Natural killer cell (primary cell): ENCODE data around the gene NEIL1. TPM values are rescaled to one million over a fixed set of nuclear protein-coding genes. Genes with fewer than 3 reads are reported as not detected.

Experiments used
- ATAC-seq, 3 donors: fragments of 150-1000 bp in 2 of 3; fragments of 200-7000 bp in 1 of 3; cut with Tn5 transposase; 1 replicate in 1 of 3; 2 replicates in 2 of 3; pipeline ENCODE4 v1.10.0; 2021; ENCODE audit warnings: mild to moderate bottlenecking in 2 of 3, moderate library complexity in 2 of 3
- DNase-seq, 2 donors: peaks; one replicate each; pipeline versions ENCODE4 v3.0.0 to v3.0.0-alpha.2; 2013 to 2021; ENCODE audit warnings: mixed read lengths in 1 of 2
- H3K27ac ChIP-seq: one replicate; pipeline ENCODE4 v1.5.1; 2013; ENCODE audit warnings: mild to moderate bottlenecking, low read length
- H3K27me3 ChIP-seq: one replicate; pipeline ENCODE4 v1.6.1; 2013; ENCODE audit warnings: low read length; ENCODE audit not compliant: control insufficient read depth, insufficient read depth
- H3K36me3 ChIP-seq: one replicate; pipeline ENCODE4 v1.6.1; 2013; ENCODE audit warnings: low read length; ENCODE audit not compliant: control insufficient read depth, insufficient read depth
- H3K4me1 ChIP-seq: one replicate; pipeline ENCODE4 v1.6.1; 2013; ENCODE audit warnings: low read length; ENCODE audit not compliant: control insufficient read depth, insufficient read depth
- H3K4me3 ChIP-seq: one replicate; pipeline ENCODE4 v1.5.1; 2013; ENCODE audit warnings: low read length
- H3K9me3 ChIP-seq: one replicate; pipeline ENCODE4 v1.6.1; 2013; ENCODE audit warnings: low read length; ENCODE audit not compliant: control insufficient read depth, insufficient read depth
- H3K27ac Mint-ChIP-seq, 2 donors: one replicate each; pipeline ENCODE4 v1.8.0; 2022; ENCODE audit warnings: mild to moderate bottlenecking in 2 of 2, mixed read lengths in 2 of 2, moderate library complexity in 1 of 2
- H3K27me3 Mint-ChIP-seq, 2 donors: one replicate each; pipeline ENCODE4 v1.8.0; 2022; ENCODE audit warnings: low read depth in 2 of 2, mixed read lengths in 2 of 2
- H3K36me3 Mint-ChIP-seq: one replicate; pipeline ENCODE4 v1.8.0; 2022; ENCODE audit warnings: mixed read lengths
- H3K4me1 Mint-ChIP-seq, 2 donors: one replicate each; pipeline ENCODE4 v1.8.0; 2022; ENCODE audit warnings: mixed read lengths in 2 of 2
- H3K4me3 Mint-ChIP-seq: one replicate; pipeline ENCODE4 v1.8.0; 2022; ENCODE audit warnings: mild to moderate bottlenecking, moderate library complexity, mixed read lengths
- H3K9me3 Mint-ChIP-seq, 2 donors: one replicate each; pipeline ENCODE4 v1.8.0; 2022; ENCODE audit warnings: mixed read lengths in 2 of 2
- CTCF ChIP-seq: fragments of 200-600 bp; IDR thresholded peaks from one replicate; pipeline ENCODE4 v1.8.0; 2022; ENCODE audit warnings: antibody characterized with exemption
- WGBS: methylation state at CpG from one replicate; pipeline ENCODE4 v1.1.7; 2013; ENCODE audit warnings: missing lambda C conversion rate; ENCODE audit not compliant: insufficient coverage; 5-methylcytosine and 5-hydroxymethylcytosine counted together
- intact Hi-C: fragments of 100-400 bp; cut with micrococcal nuclease; formaldehyde crosslinking; loops from one replicate; pipeline ENCODE4 v1.14.2; 2022
- total RNA-seq, 4 donors: library from RNA; stranded (reverse); fragments of 120-200 nt in 1 of 4; gene quantifications; one replicate each; pipeline versions ENCODE4 v1.2.3 to v1.2.4, GENCODE V29; 2013 to 2022

The NEIL1 gene
- total RNA-seq, 3 donors from 2014 or later (not counting 1 experiment from before 2014, with no cell fraction given): 97.1 to 324 (median 112) TPM

- no peaks in the 10 kb centered on the region for H3K36me3 Mint-ChIP-seq
- H3K4me3 Mint-ChIP-seq: no peak overlapping the region
- no peaks in the 10 kb centered on the region for H3K9me3 ChIP-seq
Observed at GRCh38 chr15:75321711-75322110, 25.1 kb upstream of the NEIL1 start.

GRCh38 chr15:75325922-75326321 is 20.9 kb upstream of the NEIL1 start:
- Mint-ChIP-seq H3K4me3 (no peak overlapping the region), H3K9me3 (no peaks in the 10 kb centered on the region), H3K27ac (no peak overlapping the region), H3K27me3 (peaks cover 0 to 7% of the 10 kb centered on the region in 2 donors), H3K4me1 (no peaks in the 10 kb centered on the region), H3K36me3 (no peaks in the 10 kb centered on the region)
- Histone ChIP-seq H3K36me3 (no peaks in the 10 kb centered on the region), H3K4me3 (no peak overlapping the region), H3K9me3 (no peaks in the 10 kb centered on the region), H3K4me1 (no peaks in the 10 kb centered on the region), H3K27ac (no peak overlapping the region), H3K27me3 (no peaks in the 10 kb centered on the region)
- 73% methylated on average over 2 of the region's 4 CpGs for WGBS
- no peak for ATAC-seq
- no peak for DNase-seq
- no peak for TF ChIP-seq CTCF
- intact Hi-C loops: no loop called here

More at GRCh38 chr15:75321711-75322110, 25.1 kb upstream of the NEIL1 start:
- no peak overlapping the region for H3K4me3 ChIP-seq
- peaks cover 0 to 4% of the 10 kb centered on the region in 2 donors for H3K27me3 Mint-ChIP-seq
- intact Hi-C loops: no loop called here
- WGBS: 86% methylated on average over 6 of the region's 6 CpGs
- H3K36me3 ChIP-seq: no peaks in the 10 kb centered on the region
- TF ChIP-seq CTCF: no peak
- no peak for DNase-seq
- H3K27me3 ChIP-seq: no peaks in the 10 kb centered on the region
- no peaks in the 10 kb centered on the region for H3K9me3 Mint-ChIP-seq
- H3K4me1 Mint-ChIP-seq: no peaks in the 10 kb centered on the region
- ATAC-seq: no peak
- H3K4me1 ChIP-seq: no peaks in the 10 kb centered on the region
- H3K27ac ChIP-seq: no peak overlapping the region
- H3K27ac Mint-ChIP-seq: no peak overlapping the region

- no peaks in the 10 kb centered on the region for H3K9me3 Mint-ChIP-seq
- intact Hi-C loops: no loop called here
- TF ChIP-seq CTCF: no peak
- no peak overlapping the region for H3K27ac Mint-ChIP-seq
- Histone ChIP-seq H3K27me3 (no peaks in the 10 kb centered on the region), H3K36me3 (no peaks in the 10 kb centered on the region), H3K4me1 (no peaks in the 10 kb centered on the region), H3K9me3 (no peaks in the 10 kb centered on the region), H3K27ac (no peak overlapping the region), H3K4me3 (no peak overlapping the region)
- peaks cover 0 to 3% of the 10 kb centered on the region in 2 donors for H3K27me3 Mint-ChIP-seq
- no peak for DNase-seq
- 87% methylated on average over 4 of the region's 4 CpGs for WGBS
- no peaks in the 10 kb centered on the region for H3K36me3 Mint-ChIP-seq
- H3K4me1 Mint-ChIP-seq: peaks cover 1 to 3% of the 10 kb centered on the region in 2 donors
- H3K4me3 Mint-ChIP-seq: no peak overlapping the region
- ATAC-seq: no peak
Observed at GRCh38 chr15:75327005-75327404, 19.8 kb upstream of the NEIL1 start.

GRCh38 chr15:75327491-75327890 is 19.3 kb upstream of the NEIL1 start:
- Mint-ChIP-seq H3K4me3 (no peak overlapping the region), H3K9me3 (no peaks in the 10 kb centered on the region), H3K27me3 (peaks cover 0 to 3% of the 10 kb centered on the region in 2 donors), H3K36me3 (no peaks in the 10 kb centered on the region), H3K4me1 (peaks cover 5% of the 10 kb centered on the region in 2 donors), H3K27ac (no peak overlapping the region)
- TF ChIP-seq CTCF: no peak
- H3K27ac ChIP-seq: no peak overlapping the region
- DNase-seq (no peak), ATAC-seq (no peak)
- WGBS: 93% methylated on average over 3 of the region's 3 CpGs
- H3K36me3 ChIP-seq: no peaks in the 10 kb centered on the region
- no peaks in the 10 kb centered on the region for H3K27me3 ChIP-seq
- no peak overlapping the region for H3K4me3 ChIP-seq
- intact Hi-C loops: no loop called here
- H3K4me1 ChIP-seq: no peaks in the 10 kb centered on the region
- no peaks in the 10 kb centered on the region for H3K9me3 ChIP-seq
